GM23248 (cell line): ENCODE data around the gene ASB16. TPM values are rescaled to one million over a fixed set of nuclear protein-coding genes. Genes with fewer than 3 reads are reported as not detected.

Experiments
- DNase-seq: peaks from one replicate; pipeline ENCODE4 v3.0.0-alpha.2; 2015
- H2AFZ ChIP-seq: fragments of 200-600 bp; sonication (generic); 2 replicates; pipeline ENCODE4 v1.6.1; 2016; ENCODE audit warnings: antibody characterized with exemption
- H3F3A ChIP-seq: fragments of 200-600 bp; sonication (generic); 2 replicates; pipeline ENCODE4 v1.6.1; 2016; ENCODE audit warnings: mild to moderate bottlenecking, antibody characterized with exemption, mixed run types; ENCODE audit not compliant: insufficient read depth
- H3K27ac ChIP-seq: fragments of 200-600 bp; sonication (generic); 2 replicates; pipeline ENCODE4 v1.5.1; 2016; ENCODE audit warnings: mild to moderate bottlenecking
- H3K27me3 ChIP-seq: fragments of 200-600 bp; sonication (generic); replicated peaks from 2 replicates; pipeline ENCODE4 v1.6.1; 2016; ENCODE audit warnings: mild to moderate bottlenecking; ENCODE audit not compliant: insufficient read depth
- H3K36me3 ChIP-seq: fragments of 200-600 bp; sonication (generic); 2 replicates; pipeline ENCODE4 v1.6.1; 2016; ENCODE audit warnings: low read depth, mild to moderate bottlenecking
- H3K4me1 ChIP-seq: fragments of 200-600 bp; sonication (generic); 2 replicates; pipeline ENCODE4 v1.6.1; 2016; ENCODE audit warnings: mild to moderate bottlenecking; ENCODE audit not compliant: insufficient read depth
- H3K4me2 ChIP-seq: fragments of 200-600 bp; sonication (generic); one replicate; pipeline ENCODE4 v1.6.1; 2016; ENCODE audit warnings: mild to moderate bottlenecking; ENCODE audit not compliant: unreplicated experiment
- H3K4me3 ChIP-seq: fragments of 200-600 bp; sonication (generic); 2 replicates; pipeline ENCODE4 v1.5.1; 2016; ENCODE audit warnings: mild to moderate bottlenecking
- H3K79me2 ChIP-seq: fragments of 200-600 bp; sonication (generic); 2 replicates; pipeline ENCODE4 v1.6.1; 2016; ENCODE audit warnings: mild to moderate bottlenecking; ENCODE audit not compliant: insufficient read depth
- H3K9ac ChIP-seq: fragments of 200-600 bp; sonication (generic); 2 replicates; pipeline ENCODE4 v1.6.1; 2016; ENCODE audit warnings: mild to moderate bottlenecking
- H3K9me2 ChIP-seq: fragments of 200-600 bp; sonication (generic); 2 replicates; pipeline ENCODE4 v1.6.1; 2016; ENCODE audit warnings: mixed run types, mild to moderate bottlenecking, moderate library complexity; ENCODE audit not compliant: insufficient read depth
- H3K9me3 ChIP-seq: fragments of 200-600 bp; sonication (generic); one replicate; pipeline ENCODE4 v1.6.1; 2017; ENCODE audit warnings: low read depth
- H4K20me1 ChIP-seq: fragments of 200-600 bp; sonication (generic); 2 replicates; pipeline ENCODE4 v1.6.0; 2016; ENCODE audit not compliant: insufficient read depth
- EZH2 ChIP-seq: fragments of 200-600 bp; sonication (generic); IDR thresholded peaks from 2 replicates; pipeline ENCODE4 v1.6.1; 2018; ENCODE audit warnings: antibody characterized with exemption, mild to moderate bottlenecking; ENCODE audit not compliant: insufficient read depth, poor library complexity, severe bottlenecking
- EZH2phosphoT487 ChIP-seq: fragments of 200-600 bp; sonication (generic); IDR thresholded peaks from 2 replicates; pipeline ENCODE4 v1.6.1; 2018; ENCODE audit warnings: antibody characterized with exemption, moderate library complexity, mild to moderate bottlenecking, low read depth; ENCODE audit not compliant: insufficient read depth
- WGBS, 2 experiments: methylation state at CpG; one replicate each; pipeline ENCODE4 v1.1.6; 2015 to 2017; ENCODE audit warnings: low lambda C conversion rate in 2 of 2, low coverage in 1 of 2; ENCODE audit errors: missing lambda C conversion rate in 2 of 2; 5-methylcytosine and 5-hydroxymethylcytosine counted together
- in situ Hi-C: fragments of 300-500 bp; cut with MboI; formaldehyde crosslinking; loops from 2 replicates; pipeline ENCODE4 v1.15.0; 2020
- polyA plus RNA-seq: library from polyadenylated mRNA; unstranded; fragments of >200 nt; fragmentation: Nextera tagmentation; extraction: Ambion mirVana; gene quantifications from 2 replicates; pipeline ENCODE4 v1.2.1, GENCODE V29; 2016
- total RNA-seq: library from RNA; depleted of rRNA; stranded (reverse); fragments of >200 nt; shearing (Covaris generic); gene quantifications from 2 replicates; pipeline ENCODE4 v1.2.3, GENCODE V29; 2014

Gene ASB16
- total and polyA plus RNA-seq, 2 experiments from 2014 or later, result 0.25 TPM; not detected in 1

DNA sequence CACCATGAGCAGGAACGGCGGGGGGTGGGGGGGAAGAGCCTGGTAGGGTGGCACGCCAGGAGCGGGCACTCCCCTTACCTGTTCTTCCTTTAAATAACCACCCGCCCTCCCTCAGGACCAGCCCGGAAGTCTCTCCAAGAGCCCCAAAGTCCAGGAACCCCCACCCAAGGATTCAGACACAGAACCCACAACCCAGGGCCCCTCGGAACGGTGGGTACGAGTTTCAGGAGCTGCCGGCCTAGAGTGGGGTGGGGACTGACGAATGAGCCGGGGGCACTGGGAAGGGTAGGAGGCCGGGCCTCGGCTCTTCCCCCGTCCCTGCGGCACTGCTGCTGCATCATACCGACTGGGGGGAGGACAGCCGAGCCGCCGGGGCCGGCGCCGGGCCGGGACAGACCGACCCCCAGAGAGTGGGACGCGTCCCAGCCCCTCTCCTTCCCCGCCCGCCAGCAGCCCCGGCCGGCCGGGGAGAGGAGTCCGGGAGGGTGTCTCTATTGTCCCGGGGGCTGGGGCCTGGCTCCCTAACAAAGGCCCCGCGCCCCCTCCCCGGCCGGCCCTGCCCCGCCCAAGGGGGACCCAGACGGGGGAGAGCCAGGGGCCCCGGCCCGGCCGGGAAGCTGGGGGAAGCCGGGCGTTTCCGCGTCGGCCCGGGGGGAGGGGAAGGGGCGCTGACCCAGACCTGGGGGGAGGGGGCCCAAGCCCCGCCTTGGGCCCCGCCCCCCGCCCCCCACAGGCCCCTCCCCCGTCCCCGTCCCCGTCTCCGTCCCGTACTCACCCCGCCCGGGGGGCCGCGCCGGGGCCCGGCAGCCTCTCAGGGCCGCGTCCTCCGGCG is 28.4 kb downstream of the ASB16 start:
- Histone ChIP-seq H3K4me2 (peak overlapping the region; percentile 96), H2AFZ (peak overlapping the region; percentile 6; the same call in 1 of the 2 replicates), H3K36me3 (peaks cover 14% of the 10 kb centered on the region; the same call in 1 of the 2 replicates), H4K20me1 (no peaks in the 10 kb centered on the region), H3F3A (peaks cover 35% of the 10 kb centered on the region), H3K4me3 (peak overlapping the region; percentile 89), H3K79me2 (peaks cover 29% of the 10 kb centered on the region), H3K27ac (peak overlapping the region; percentile 88), H3K4me1 (peaks cover 16% of the 10 kb centered on the region), H3K9me3 (no peaks in the 10 kb centered on the region), H3K27me3 (no peaks in the 10 kb centered on the region), H3K9ac (peak overlapping the region; percentile 89), H3K9me2 (no peaks in the 10 kb centered on the region)
- WGBS, 2 experiments, result 1 to 2% methylated on average over 15 to 40 of the region's 68 CpGs
- in situ Hi-C loops, result no loop called here
- peak; percentile 76 for DNase-seq
- TF ChIP-seq EZH2phosphoT487, result no peak
- no peak for TF ChIP-seq EZH2

DNA sequence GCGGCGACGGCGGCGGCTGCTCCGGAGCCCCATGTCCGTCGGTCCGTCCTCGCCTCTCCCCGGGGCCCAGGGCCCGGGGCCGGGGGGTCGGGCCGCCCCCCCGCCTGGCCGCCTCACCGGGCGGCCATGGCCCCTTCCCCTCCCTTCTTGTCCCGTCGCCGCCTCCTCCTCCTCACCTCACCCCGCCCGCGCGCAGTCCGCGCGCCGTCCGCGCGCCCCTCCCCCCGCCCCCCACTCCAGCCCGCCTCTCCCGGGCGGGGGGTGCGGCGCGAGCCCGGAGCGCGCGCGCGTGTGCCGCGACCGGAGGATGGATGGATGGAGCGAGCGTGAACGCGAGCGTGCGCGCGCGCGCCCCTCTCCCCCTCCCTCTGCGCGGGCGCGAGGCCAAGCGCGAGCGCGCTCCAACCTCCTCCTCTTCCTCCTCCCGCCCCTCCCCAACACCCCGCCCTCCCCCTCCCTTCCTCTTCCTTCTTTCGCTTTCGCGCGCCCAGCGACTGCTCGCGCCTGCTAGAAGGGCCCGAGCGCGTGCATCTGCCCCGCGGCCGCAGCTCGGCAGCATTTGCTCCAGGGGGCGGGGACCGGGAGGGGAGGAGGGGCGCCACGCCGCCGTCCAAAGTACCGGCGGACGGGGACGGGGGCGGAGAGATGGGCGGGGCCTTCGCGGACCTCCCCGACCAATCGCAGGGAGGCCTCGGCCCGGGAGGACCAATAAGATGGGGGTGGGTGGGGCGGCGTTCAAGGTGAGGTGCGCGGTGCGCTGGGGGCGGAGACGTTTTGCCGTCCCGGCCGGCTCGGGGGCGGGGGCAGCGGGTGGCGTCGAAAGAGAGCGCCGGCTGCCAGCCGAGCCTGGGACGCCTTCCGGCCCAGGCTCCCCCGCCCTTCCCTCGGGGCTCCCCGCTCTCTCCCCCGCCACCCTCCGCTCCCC is 29.3 kb downstream of the ASB16 start, which contains the start of gene ATXN7L3:
ATXN7L3 (minus strand) TSS at position 332 of the 925 bp plus-strand sequence. CDS start 1,814 bp downstream, outside the sequence.
- H3K27ac ChIP-seq, result peak within 1 kb of the TSS; percentile 88
- in situ Hi-C loops, result loop anchor here (25.0 kb wide), 2 partner anchors 337 to 437 kb away; no protein-coding TSS in a partner anchor

DNA sequence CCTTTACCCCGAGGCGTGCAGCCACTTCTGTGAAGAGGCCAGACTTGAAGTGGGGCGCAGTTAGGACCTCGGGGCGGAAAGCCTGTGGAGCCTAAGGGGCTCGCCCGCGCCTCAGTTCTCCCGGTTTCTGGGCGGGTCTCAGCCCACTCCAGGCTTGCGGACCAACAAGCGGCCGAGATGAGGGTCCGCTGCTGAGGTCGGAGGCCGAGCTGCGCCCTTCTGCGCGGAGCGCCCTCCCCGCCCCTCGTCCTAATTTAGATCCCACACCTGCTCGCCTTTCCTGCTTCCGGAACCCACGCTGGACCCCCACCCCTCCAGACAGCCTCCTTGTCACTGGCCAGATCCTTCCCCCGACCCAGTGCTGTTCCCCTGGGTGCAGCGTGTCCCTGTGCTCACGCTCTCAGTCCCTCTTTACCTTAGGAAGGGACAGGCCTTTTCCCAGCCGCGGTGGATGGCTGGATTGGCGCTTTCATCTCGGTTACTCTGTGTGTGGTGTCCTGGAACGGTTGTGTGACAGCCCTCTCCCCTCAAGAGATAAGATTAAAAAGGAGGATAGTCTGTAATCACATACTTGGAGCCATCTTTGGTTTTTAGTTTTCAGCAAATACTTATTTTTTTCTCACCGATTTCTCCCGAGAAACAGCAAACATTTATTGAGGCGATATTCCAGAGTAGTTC is 30.1 kb downstream of the ASB16 start:
- WGBS, 2 experiments, result 11% methylated on average over 30 to 36 of the region's 36 CpGs
- in situ Hi-C loops, result loop anchor here (25.0 kb wide), 2 partner anchors 337 to 437 kb away; no protein-coding TSS in a partner anchor

More for the DNA sequence above, 29.3 kb downstream of the ASB16 start, which contains the start of gene ATXN7L3:
- peak within 1 kb of the TSS; percentile 96 for H3K4me2 ChIP-seq
- peak within 1 kb of the TSS; percentile 89 for H3K9ac ChIP-seq
- no peaks in the 10 kb centered on the region for H3K9me2 ChIP-seq
- H3K4me3 ChIP-seq, result peak within 1 kb of the TSS; percentile 89
- peaks cover 24% of the 10 kb centered on the region for H3K4me1 ChIP-seq
- peak; percentile 100 for DNase-seq
- H3K27me3 ChIP-seq, result no peaks in the 10 kb centered on the region
- TF ChIP-seq EZH2, result no peak
- no peak for TF ChIP-seq EZH2phosphoT487
- WGBS, 2 experiments, result 1 to 20% methylated on average over 1 to 108 of the region's 126 CpGs
- H4K20me1 ChIP-seq, result no peaks in the 10 kb centered on the region
- H3K9me3 ChIP-seq, result no peaks in the 10 kb centered on the region
- peaks cover 11% of the 10 kb centered on the region; the same call in 1 of the 2 replicates for H3K36me3 ChIP-seq
- peak within 1 kb of the TSS; percentile 78 for H2AFZ ChIP-seq
- H3K79me2 ChIP-seq, result peaks cover 29% of the 10 kb centered on the region
- H3F3A ChIP-seq, result peaks cover 44% of the 10 kb centered on the region

More for the DNA sequence above, 30.1 kb downstream of the ASB16 start:
- no peaks in the 10 kb centered on the region for H4K20me1 ChIP-seq
- peaks cover 29% of the 10 kb centered on the region for H3K79me2 ChIP-seq
- peak overlapping the region; percentile 89 for H3K4me3 ChIP-seq
- no peak for TF ChIP-seq EZH2
- TF ChIP-seq EZH2phosphoT487, result no peak
- H3F3A ChIP-seq, result peaks cover 49% of the 10 kb centered on the region
- H2AFZ ChIP-seq, result peak overlapping the region; percentile 78
- H3K9me3 ChIP-seq, result no peaks in the 10 kb centered on the region
- H3K4me1 ChIP-seq, result peaks cover 28% of the 10 kb centered on the region
- DNase-seq, result peak; percentile 31
- no peaks in the 10 kb centered on the region for H3K27me3 ChIP-seq
- H3K9ac ChIP-seq, result peak overlapping the region; percentile 89
- H3K36me3 ChIP-seq, result peaks cover 3% of the 10 kb centered on the region; the same call in 1 of the 2 replicates
- peak overlapping the region; percentile 87 for H3K4me2 ChIP-seq
- H3K9me2 ChIP-seq, result no peaks in the 10 kb centered on the region
- H3K27ac ChIP-seq, result peak overlapping the region; percentile 88
